K562 (cell line): ENCODE results near the gene RASSF7. TPM values are rescaled to one million over a fixed set of nuclear protein-coding genes. Genes with fewer than 3 reads are reported as not detected.

Experiments used
- CAMTA2 ChIP-seq: fragments of 250-450 bp; sonication (Bioruptor Pico); conservative IDR thresholded peaks from 2 replicates; pipeline ENCODE4 v1.5.1; 2022
- DDX20 ChIP-seq: fragments of 450-650 bp; IDR thresholded peaks from 2 replicates; pipeline ENCODE4 v1.6.1; 2016; ENCODE audit warnings: missing genetic modification characterization, low read depth, mild to moderate bottlenecking, missing compliant biosample characterization, moderate library complexity
- E2F4 ChIP-seq: sonication (generic); formaldehyde crosslinking; IDR thresholded peaks from 2 replicates; pipeline ENCODE4 v1.8.0; 2022; ENCODE audit warnings: mild to moderate bottlenecking, low read depth, missing genetic modification reagents
- EP300 ChIP-seq: IDR thresholded peaks from 2 replicates; pipeline ENCODE4 v1.6.1; 2012; ENCODE audit warnings: low read length, improper control_type of control experiment
- EZH2 ChIP-seq: IDR thresholded peaks from 2 replicates; pipeline ENCODE4 v1.6.1; 2012; ENCODE audit warnings: low read depth, mild to moderate bottlenecking, inconsistent platforms, low read length, borderline replicate concordance
- FOXA1 ChIP-seq: fragments of 450-650 bp; IDR thresholded peaks from 2 replicates; pipeline ENCODE4 v1.6.1; 2016; ENCODE audit warnings: mild to moderate bottlenecking, borderline replicate concordance
- FOXJ2 ChIP-seq: fragments of 200-800 bp; sonication (Bioruptor generic); IDR thresholded peaks from 2 replicates; pipeline ENCODE4 v1.6.1; 2016; ENCODE audit warnings: missing genetic modification characterization, missing compliant biosample characterization
- FOXP1 ChIP-seq: sonication (generic); formaldehyde crosslinking; IDR thresholded peaks from 2 replicates; pipeline ENCODE4 v1.8.0; 2022; ENCODE audit warnings: mild to moderate bottlenecking, missing genetic modification reagents
- KAT8 ChIP-seq: fragments of 450-650 bp; IDR thresholded peaks from 2 replicates; pipeline ENCODE4 v1.6.1; 2016; ENCODE audit warnings: low read depth, mild to moderate bottlenecking
- PRPF4 ChIP-seq: fragments of 200-400 bp; formaldehyde crosslinking; IDR thresholded peaks from one replicate; pipeline ENCODE4 v1.6.1; 2017; ENCODE audit warnings: low read length, low read depth, mild to moderate bottlenecking; ENCODE audit not compliant: insufficient read depth, poor library complexity, severe bottlenecking
- RBM17 ChIP-seq: fragments of 200-400 bp; formaldehyde crosslinking; IDR thresholded peaks from 2 replicates; pipeline ENCODE4 v1.6.1; 2017; ENCODE audit warnings: low read depth, mild to moderate bottlenecking, low read length, borderline replicate concordance
- RBM22 ChIP-seq: fragments of 200-400 bp; formaldehyde crosslinking; IDR thresholded peaks from 2 replicates; pipeline ENCODE4 v1.6.1; 2018; ENCODE audit warnings: low read length, low read depth; ENCODE audit not compliant: poor library complexity, severe bottlenecking
- REST ChIP-seq, 2 experiments: fragments of 450-650 bp; formaldehyde crosslinking in 1 of 2; IDR thresholded peaks; 2 replicates each; pipeline versions ENCODE4 v1.4.0 to v1.6.1; 2014 to 2020; ENCODE audit warnings: mild to moderate bottlenecking in 2 of 2, borderline replicate concordance in 1 of 2, low read depth in 1 of 2
- RFX1 ChIP-seq: fragments of 450-650 bp; IDR thresholded peaks from 2 replicates; pipeline ENCODE4 v1.6.1; 2016; ENCODE audit warnings: mild to moderate bottlenecking, moderate library complexity
- SMARCC2 ChIP-seq: fragments of 450-650 bp; IDR thresholded peaks from 2 replicates; pipeline ENCODE4 v1.6.1; 2017; ENCODE audit warnings: antibody characterized with exemption, moderate library complexity, mild to moderate bottlenecking, low read depth
- SNAPC5 ChIP-seq: fragments of 250-450 bp; sonication (Bioruptor Pico); IDR thresholded peaks from 2 replicates; pipeline ENCODE4 v1.8.0; 2021; ENCODE audit warnings: moderate library complexity, mild to moderate bottlenecking, inconsistent platforms
- TSC22D4 ChIP-seq: fragments of 450-650 bp; IDR thresholded peaks from 2 replicates; pipeline ENCODE4 v1.6.1; 2016; ENCODE audit warnings: missing genetic modification characterization, missing biosample characterization, control low read depth
- ZNF134 ChIP-seq: fragments of 250-450 bp; sonication (Bioruptor Pico); conservative IDR thresholded peaks from 2 replicates; pipeline ENCODE4 v1.4.0; 2020
- ZNF146 ChIP-seq: IDR thresholded peaks from one replicate; pipeline ENCODE4 v1.6.1; 2018; ENCODE audit warnings: missing compliant biosample characterization; ENCODE audit not compliant: unreplicated experiment
- ZNF551 ChIP-seq: fragments of 250-450 bp; sonication (Bioruptor Pico); IDR thresholded peaks from 2 replicates; pipeline ENCODE4 v1.5.0; 2021; ENCODE audit warnings: mild to moderate bottlenecking, moderate library complexity
- ZNF75A ChIP-seq: fragments of 450-650 bp; formaldehyde crosslinking; IDR thresholded peaks from 2 replicates; pipeline ENCODE4 v1.4.0; 2020; ENCODE audit warnings: mild to moderate bottlenecking
- polyA plus RNA-seq, 8 experiments: library from polyadenylated mRNA; depleted of rRNA in 4 of 8; stranded (reverse) in 5 of 8; unstranded in 3 of 8; fragments of >200 nt; fragmentation: Nextera tagmentation in 2 of 8; fragmentation: Illumina TruSeq in 1 of 8; extraction: Ambion mirVana in 2 of 8; extraction: Trizol in 1 of 8; gene quantifications; 2 replicates each; pipeline versions ENCODE4 v1.2.1 to v1.2.3, GENCODE V29; 2011 to 2014; ENCODE audit warnings: inconsistent platforms in 1 of 8, missing spikeins in 1 of 8
- total RNA-seq, 7 experiments: library from RNA; depleted of rRNA in 6 of 7; stranded (reverse); fragments of >200 nt in 6 of 7; fragmentation: Illumina TruSeq in 2 of 7; extraction: Trizol in 2 of 7; gene quantifications; 2 replicates each; pipeline versions ENCODE4 v1.2.1 to v1.2.3, GENCODE V29; 2011 to 2021; ENCODE audit warnings: low replicate concordance in 1 of 7

Gene RASSF7
- total and polyA plus RNA-seq, 9 of the 15 experiments (the other 6 are each of a cell fraction or from before 2014, with no cell fraction given), result 0.41 to 45.2 (median 18.6) TPM

DNA sequence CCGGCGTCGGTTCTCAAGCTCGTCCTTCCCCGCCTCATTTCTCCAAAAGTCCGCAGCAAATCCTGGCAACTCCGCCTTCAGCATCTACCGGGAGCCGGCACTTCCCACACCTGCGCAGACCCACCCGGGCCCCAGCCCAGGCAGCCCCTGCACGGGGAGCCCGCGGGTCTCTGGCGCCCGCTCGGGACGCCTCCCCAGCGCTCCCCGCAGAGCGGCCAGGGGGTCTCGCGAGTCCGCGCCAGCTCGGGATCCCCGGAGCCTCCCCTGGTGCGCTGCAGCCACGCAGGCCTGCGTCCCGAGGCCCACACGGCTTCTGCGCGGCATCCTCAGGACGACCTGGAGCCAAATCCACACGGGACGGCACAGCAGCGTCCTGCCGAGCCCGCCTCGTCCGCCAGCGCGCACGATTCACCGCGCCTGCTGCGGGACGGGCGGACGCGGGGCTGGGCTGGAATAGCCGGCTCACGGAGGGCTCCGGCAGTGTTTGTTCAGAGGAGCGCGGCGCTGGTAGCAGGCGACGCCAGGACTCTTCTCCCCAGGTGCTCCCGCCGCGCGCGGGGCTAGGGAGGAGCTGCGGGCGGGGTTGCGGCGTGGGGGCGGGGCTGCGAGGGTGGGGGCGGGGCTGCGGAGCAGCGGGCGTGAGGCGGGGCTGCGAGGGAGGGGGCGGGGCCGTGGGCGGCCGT, 14.7 kb downstream of the RASSF7 start (continued):
- no peak for TF ChIP-seq FOXJ2
- no peak for TF ChIP-seq ZNF146 (CRISPR knock-in tag)
- TF ChIP-seq DDX20, result no peak
- TF ChIP-seq ZNF75A (CRISPR knock-in tag), result no peak
- TF ChIP-seq EZH2, result no peak
- no peak for TF ChIP-seq FOXA1
- no peak for TF ChIP-seq PRPF4
- TF ChIP-seq FOXP1 (CRISPR knock-in tag), result no peak
- TF ChIP-seq KAT8, result no peak
- TF ChIP-seq RBM17, result no peak
- TF ChIP-seq CAMTA2 (CRISPR knock-in tag), result no peak
- no peak for TF ChIP-seq RFX1
- no peak for TF ChIP-seq E2F4 (CRISPR knock-in tag)
- TF ChIP-seq SMARCC2, result no peak
- no peak for TF ChIP-seq REST (IDR thresholded peaks at IDR 0.05; ENCODE audit: borderline replicate concordance)
- peak; percentile 25; the same call in 1 of the 2 replicates for TF ChIP-seq REST (CRISPR knock-in tag; IDR thresholded peaks at IDR 0.05; ENCODE audit: low read depth)
- no peak for TF ChIP-seq SNAPC5 (CRISPR knock-in tag)
- TF ChIP-seq ZNF551 (CRISPR knock-in tag), result no peak
- no peak for TF ChIP-seq ZNF134 (CRISPR knock-in tag)
- TF ChIP-seq TSC22D4, result no peak
- TF ChIP-seq RBM22, result no peak
- no peak for TF ChIP-seq EP300
